Mucosa of rectum (tissue), 2 donors: ENCODE measurements around the gene MICAL2.

ENCODE experiments used
- H3K27ac ChIP-seq, 2 donors: one replicate each; pipeline ENCODE4 v1.7.0; 2013; ENCODE audit warnings: inconsistent platforms in 2 of 2, low read depth in 2 of 2, low read length in 2 of 2
- H3K27me3 ChIP-seq, 2 donors: one replicate each; pipeline ENCODE4 v1.7.0; 2013; ENCODE audit warnings: low read length in 2 of 2; ENCODE audit not compliant: control insufficient read depth in 2 of 2, insufficient read depth in 2 of 2
- H3K36me3 ChIP-seq, 2 donors: one replicate each; pipeline ENCODE4 v1.7.0; 2013; ENCODE audit warnings: low read length in 2 of 2; ENCODE audit not compliant: control insufficient read depth in 2 of 2, insufficient read depth in 2 of 2
- H3K4me1 ChIP-seq, 2 donors: one replicate each; pipeline ENCODE4 v1.7.0; 2013; ENCODE audit warnings: low read length in 2 of 2, mild to moderate bottlenecking in 1 of 2; ENCODE audit not compliant: control insufficient read depth in 2 of 2, insufficient read depth in 2 of 2
- H3K4me3 ChIP-seq, 2 donors: one replicate each; pipeline ENCODE4 v1.7.0; 2013; ENCODE audit warnings: low read length in 2 of 2
- H3K9ac ChIP-seq, 2 donors: one replicate each; pipeline ENCODE4 v1.7.0; 2013; ENCODE audit warnings: low read length in 2 of 2, low read depth in 1 of 2, mild to moderate bottlenecking in 1 of 2
- H3K9me3 ChIP-seq, 2 donors: one replicate each; pipeline ENCODE4 v1.7.0; 2013; ENCODE audit warnings: low read length in 2 of 2; ENCODE audit not compliant: control insufficient read depth in 2 of 2
- donor health status: healthy.
- donor health status: Normal muscosa, but diverticular disease.

The MICAL2 gene

DNA sequence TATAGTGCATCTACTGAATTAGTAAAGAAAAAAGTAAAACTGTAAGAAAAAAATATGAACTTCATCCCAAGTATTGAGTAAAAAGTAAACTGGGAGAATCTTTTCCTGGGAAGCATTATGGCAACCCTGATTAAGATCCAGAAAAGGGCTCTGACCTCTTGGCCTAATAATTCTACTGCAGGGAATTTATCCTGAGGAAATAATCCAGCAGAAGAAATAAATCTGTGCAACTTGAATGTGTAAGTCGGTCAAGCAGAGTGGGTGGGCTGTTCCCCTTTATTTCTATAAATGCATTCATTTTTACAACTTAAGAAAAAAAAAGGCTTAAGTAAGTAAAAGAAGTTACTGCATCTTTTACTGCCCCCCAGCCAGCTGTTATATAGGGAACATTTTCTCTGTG, 155.7 kb downstream of the MICAL2 start:
- Histone ChIP-seq H3K4me1 (peaks cover 0 to 14% of the 10 kb centered on the region in 2 donors), H3K36me3 (peaks cover 27 to 29% of the 10 kb centered on the region in 2 donors), H3K9me3 (no peaks in the 10 kb centered on the region), H3K9ac (no peak overlapping the region), H3K27me3 (no peaks in the 10 kb centered on the region), H3K27ac (no peak overlapping the region), H3K4me3 (no peak overlapping the region)

DNA sequence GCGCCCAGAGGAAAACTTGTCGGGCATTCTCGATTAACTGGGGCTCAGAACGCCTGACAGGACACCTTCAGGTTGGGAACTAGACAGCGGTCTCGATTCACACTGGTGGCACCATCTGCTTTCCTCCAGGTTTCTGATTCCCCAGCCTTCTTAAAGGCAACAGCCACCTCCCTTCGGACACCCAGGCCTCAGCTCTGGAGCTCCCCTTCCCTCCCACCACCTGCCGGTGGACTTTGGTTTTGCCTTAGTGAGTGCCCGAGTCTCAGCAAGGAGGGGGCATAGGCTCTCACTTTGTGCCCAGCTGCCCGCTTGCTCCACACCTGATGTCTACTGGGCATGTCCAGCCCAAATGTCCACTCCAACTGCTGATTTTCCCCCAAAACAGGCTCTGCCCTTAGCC, 156.6 kb downstream of the MICAL2 start:
- no peak overlapping the region for H3K4me3 ChIP-seq
- no peak overlapping the region for H3K9ac ChIP-seq
- no peaks in the 10 kb centered on the region for H3K27me3 ChIP-seq
- H3K4me1 ChIP-seq, result peaks cover 0 to 14% of the 10 kb centered on the region in 2 donors
- no peaks in the 10 kb centered on the region for H3K9me3 ChIP-seq
- H3K27ac ChIP-seq, result no peak overlapping the region
- H3K36me3 ChIP-seq, result peaks cover 21 to 22% of the 10 kb centered on the region in 2 donors

DNA sequence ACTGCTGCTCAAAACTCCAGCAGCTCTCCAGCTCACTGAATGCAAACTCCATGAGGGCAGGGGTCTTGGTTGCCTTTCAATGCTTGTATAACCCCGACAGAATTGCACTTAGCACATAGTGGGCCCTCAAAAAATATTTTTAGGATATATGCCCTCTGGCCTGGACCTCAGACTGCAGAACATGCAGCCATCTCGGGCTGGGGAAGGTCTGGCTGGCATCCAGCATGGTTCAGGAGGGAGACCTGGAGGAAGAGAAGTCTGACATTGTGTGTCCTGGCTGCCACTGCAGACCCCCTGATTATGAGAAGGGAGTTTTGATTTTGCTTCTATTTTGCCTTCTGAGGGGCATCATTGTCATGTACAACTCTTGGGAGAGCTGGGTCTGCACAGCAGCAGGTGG, 157.5 kb downstream of the MICAL2 start:
- Histone ChIP-seq H3K9ac (no peak overlapping the region), H3K36me3 (peaks cover 13% of the 10 kb centered on the region in 2 donors), H3K4me1 (peaks cover 0 to 14% of the 10 kb centered on the region in 2 donors), H3K4me3 (no peak overlapping the region), H3K9me3 (no peaks in the 10 kb centered on the region), H3K27ac (no peak overlapping the region), H3K27me3 (no peaks in the 10 kb centered on the region)

DNA sequence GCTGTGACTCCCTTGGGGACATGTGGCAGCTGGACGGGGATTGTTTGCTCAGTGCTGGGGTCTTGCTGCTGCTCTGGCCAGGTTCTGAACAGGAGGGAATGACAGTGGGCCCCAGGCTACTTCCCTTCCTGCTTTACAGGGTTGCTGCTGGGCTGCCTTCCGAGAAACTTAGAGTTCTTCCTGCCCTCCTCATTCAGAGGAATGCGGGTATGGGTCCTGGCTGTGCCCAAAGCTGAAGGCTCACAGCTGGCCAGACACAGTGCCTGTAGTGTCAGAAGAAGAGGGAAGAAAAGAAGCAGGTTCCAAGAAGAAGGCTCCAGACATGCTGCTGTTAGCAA, 158.7 kb downstream of the MICAL2 start:
- Histone ChIP-seq H3K9me3 (no peaks in the 10 kb centered on the region), H3K4me3 (no peak overlapping the region), H3K36me3 (peaks cover 2 to 3% of the 10 kb centered on the region in 2 donors), H3K27me3 (no peaks in the 10 kb centered on the region), H3K27ac (no peak overlapping the region), H3K9ac (peak overlapping the region in 1 of 2 donors; percentile 38), H3K4me1 (peaks cover 0 to 14% of the 10 kb centered on the region in 2 donors)

DNA sequence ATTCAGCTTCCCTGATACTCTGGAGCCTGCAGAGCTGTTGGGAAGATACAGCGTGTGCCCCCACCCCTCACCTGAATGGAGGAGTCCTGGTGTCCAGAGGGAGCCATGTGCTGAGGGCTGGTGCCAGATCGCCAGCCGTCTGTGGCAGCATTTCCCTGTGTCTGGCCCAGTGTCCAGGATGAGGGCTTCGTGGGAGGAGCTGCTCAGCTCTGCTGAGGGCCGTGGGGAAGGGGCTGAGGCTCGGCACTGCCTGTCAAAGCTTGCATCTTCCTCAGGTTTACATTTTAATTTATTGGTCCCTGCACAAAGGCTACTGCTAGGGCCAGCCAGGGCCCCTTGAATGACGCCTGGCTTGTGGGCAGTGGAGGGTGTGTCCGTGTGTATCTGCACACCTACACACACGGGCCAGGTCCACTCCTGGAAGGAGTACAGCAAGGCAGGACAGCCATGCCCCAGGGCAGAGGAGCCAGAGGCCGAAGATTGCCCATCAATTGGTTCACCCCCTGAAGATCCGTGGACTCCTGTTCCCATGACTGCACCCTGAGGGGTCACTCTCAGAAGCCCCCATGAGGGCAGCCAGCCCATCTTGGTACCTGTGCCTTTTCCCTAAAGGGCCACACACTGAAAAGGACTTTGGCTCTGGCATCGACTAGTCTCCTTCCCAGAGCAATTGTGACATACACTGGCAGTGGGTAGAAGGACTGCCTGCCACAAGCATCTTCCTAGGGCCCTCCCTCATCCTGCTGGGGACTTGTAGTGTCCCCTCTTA, 159.2 kb downstream of the MICAL2 start:
- H3K9me3 ChIP-seq, result no peaks in the 10 kb centered on the region
- no peaks in the 10 kb centered on the region for H3K36me3 ChIP-seq
- peaks cover 0 to 14% of the 10 kb centered on the region in 2 donors for H3K4me1 ChIP-seq
- H3K4me3 ChIP-seq, result no peak overlapping the region
- H3K27ac ChIP-seq, result no peak overlapping the region
- no peak overlapping the region for H3K9ac ChIP-seq
- no peaks in the 10 kb centered on the region for H3K27me3 ChIP-seq

DNA sequence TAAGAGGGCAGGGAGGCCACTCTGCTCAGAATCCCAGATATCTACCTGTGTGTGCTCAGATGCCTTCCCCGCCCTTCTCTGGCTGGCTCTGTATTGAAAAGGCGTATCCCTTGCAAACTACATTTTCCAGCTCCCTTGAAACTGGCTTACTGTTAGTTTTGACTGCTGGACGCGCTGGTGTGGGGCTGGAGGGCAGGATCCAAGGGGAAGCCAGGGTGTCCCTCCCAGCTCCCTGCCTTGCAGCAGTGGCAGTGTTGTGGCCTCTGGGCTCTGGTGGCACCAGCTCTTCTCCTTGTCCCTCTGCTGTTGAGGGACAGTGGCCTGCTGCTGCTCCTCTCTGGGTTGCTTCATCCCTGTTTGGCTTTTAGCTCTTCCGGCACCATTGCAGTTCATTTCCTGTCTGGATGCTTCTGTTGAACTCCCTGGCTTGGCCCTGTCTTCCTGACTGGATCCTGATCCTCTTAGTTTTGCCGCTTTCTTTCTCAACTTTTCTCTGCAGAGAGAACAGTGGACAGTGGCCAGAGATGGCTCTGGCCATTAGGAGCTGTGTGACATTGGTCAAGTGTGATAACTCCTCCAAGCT, 159.9 kb downstream of the MICAL2 start:
- Histone ChIP-seq H3K4me1 (peaks cover 0 to 14% of the 10 kb centered on the region in 2 donors), H3K27ac (no peak overlapping the region), H3K9me3 (no peaks in the 10 kb centered on the region), H3K27me3 (no peaks in the 10 kb centered on the region), H3K4me3 (no peak overlapping the region), H3K9ac (no peak overlapping the region), H3K36me3 (no peaks in the 10 kb centered on the region)

DNA sequence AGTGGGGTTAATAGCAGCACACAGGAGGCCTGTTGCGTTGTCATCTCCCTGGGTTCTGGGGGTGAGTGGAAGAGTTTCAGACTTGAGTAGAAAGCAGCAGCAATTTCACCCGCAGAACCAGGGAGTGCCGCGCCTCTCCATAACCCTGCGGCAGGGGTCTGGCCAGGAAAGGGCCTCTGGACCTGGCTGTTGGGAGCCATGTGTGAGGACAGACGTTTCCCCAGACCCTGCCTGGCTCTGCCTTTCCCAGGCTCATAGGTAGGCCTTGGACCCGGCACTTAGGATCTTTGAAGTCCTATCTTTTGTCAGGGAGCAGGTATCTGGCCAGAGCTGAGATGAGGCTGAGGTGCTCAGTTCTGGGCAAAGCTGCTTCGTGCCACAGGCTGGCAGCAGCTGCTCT, 160.4 kb downstream of the MICAL2 start:
- Histone ChIP-seq H3K4me1 (peaks cover 0 to 14% of the 10 kb centered on the region in 2 donors), H3K9ac (no peak overlapping the region), H3K27ac (no peak overlapping the region), H3K36me3 (no peaks in the 10 kb centered on the region), H3K9me3 (no peaks in the 10 kb centered on the region), H3K4me3 (no peak overlapping the region), H3K27me3 (no peaks in the 10 kb centered on the region)

DNA sequence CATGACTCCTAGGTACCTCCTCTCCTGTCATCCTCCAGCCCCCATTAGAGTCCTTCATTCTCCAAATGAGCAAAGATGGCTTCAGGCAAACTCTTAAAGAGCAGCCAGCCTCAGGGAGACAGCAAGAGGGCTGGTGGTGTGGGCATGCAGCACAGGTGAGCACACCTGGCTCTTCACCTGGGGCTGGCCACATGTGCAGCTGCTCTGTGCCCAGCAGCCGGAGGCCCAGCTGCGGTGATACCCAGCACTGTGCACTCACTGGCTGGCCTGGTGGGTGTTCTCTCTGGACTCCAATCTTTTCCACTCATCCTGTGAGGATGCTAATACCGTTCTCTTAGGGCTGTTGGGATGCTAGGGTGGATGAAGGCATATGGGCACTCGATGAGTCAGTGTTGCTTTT, 160.9 kb downstream of the MICAL2 start:
- Histone ChIP-seq H3K36me3 (peaks cover 0 to 2% of the 10 kb centered on the region in 2 donors), H3K27ac (no peak overlapping the region), H3K9ac (no peak overlapping the region), H3K4me1 (peaks cover 0 to 14% of the 10 kb centered on the region in 2 donors), H3K27me3 (no peaks in the 10 kb centered on the region), H3K4me3 (no peak overlapping the region), H3K9me3 (no peaks in the 10 kb centered on the region)

DNA sequence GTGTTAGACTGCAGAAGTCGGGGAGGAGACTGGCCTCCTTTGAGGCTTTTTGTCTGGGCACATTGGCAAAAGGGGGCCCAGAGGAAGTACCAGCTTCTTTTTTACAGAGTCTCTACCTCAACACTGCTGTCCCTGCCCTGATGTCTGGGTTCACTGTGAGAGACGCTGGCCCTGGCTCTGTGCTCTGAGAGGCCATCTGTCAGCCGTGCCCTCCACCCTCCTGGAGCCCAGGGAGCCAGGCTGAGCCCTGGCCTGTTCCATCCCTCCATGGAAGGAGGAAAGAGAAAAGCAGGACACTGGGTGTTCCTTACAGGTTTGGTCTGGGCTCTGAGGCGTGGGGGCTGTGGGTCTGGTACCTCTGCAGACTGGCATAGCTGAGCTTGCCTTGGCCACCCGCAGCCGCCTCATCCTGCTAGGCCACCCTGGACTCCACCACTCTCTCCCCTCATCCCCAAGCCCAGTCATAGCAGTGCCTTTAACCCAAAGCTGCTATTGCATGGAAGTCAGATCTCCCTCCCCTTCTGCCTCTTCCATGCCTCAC, 161.5 kb downstream of the MICAL2 start:
- no peak overlapping the region for H3K4me3 ChIP-seq
- peaks cover 0 to 14% of the 10 kb centered on the region in 2 donors for H3K4me1 ChIP-seq
- no peak overlapping the region for H3K9ac ChIP-seq
- H3K9me3 ChIP-seq, result no peaks in the 10 kb centered on the region
- no peak overlapping the region for H3K27ac ChIP-seq
- H3K27me3 ChIP-seq, result no peaks in the 10 kb centered on the region
- peaks cover 0 to 4% of the 10 kb centered on the region in 2 donors for H3K36me3 ChIP-seq

DNA sequence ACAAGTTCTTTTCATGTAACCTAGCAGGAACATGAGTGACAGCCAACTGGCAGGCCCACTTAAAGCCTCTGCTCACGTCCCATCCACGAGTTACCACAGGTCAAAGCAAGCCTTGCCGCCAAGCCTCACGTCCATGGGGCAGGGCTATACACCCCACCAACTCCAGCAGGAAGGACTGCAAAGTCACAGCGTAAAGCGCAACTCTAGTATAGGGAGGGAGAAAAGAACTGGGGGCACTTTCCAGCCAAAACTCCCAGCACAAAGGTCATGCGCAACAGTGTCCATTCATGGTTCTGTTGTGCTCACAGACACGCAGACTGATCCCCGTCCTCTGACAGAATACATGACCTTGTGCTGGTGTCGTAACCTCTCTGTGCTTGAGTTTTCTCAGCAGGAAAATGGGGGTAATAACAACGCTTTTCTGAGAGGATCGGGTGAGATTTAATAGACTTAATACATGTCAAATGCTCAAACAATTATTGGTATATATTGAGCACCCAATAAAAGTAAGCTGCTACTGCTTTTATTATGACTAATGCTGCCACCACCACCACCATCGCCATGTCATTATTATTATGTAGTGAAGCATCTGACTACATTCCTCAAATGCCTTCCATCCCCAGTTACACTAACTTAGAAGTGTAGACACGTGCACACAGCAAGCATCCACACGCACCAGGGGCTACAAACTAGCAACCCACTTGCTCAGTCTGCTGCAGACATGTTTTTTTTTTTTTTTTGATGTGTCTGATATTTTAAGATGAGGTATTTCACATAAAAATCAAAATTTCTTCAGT, 162.6 kb downstream of the MICAL2 start:
- Histone ChIP-seq H3K27ac (no peak overlapping the region), H3K4me1 (peaks cover 0 to 14% of the 10 kb centered on the region in 2 donors), H3K36me3 (peaks cover 0 to 4% of the 10 kb centered on the region in 2 donors), H3K9ac (no peak overlapping the region), H3K4me3 (no peak overlapping the region), H3K27me3 (no peaks in the 10 kb centered on the region), H3K9me3 (no peaks in the 10 kb centered on the region)
